EL (cell line): ENCODE data around the gene RNASE4.
A peak's percentile ranks its signal among the peaks of the same experiment; 100 is the strongest.
"Not testable (repeated sequence)": the region's sequence is repeated elsewhere in the genome, so short reads cannot be mapped to it uniquely, and the experiment has no call there.

Experiments used
- DNase-seq: peaks from one replicate; pipeline ENCODE4 v3.0.0-alpha.2; 2016

RNASE4 gene

GRCh38 chr14:20683891-20684661 lies at the start of gene RNASE4:
RNASE4 (plus strand) TSS chr14:20684560; CDS start chr14:20699372, 14,812 bp downstream.
- peak; percentile 93 for DNase-seq

GRCh38 chr14:20641591-20641990 lies 42.8 kb upstream of the RNASE4 start, which contains the start of gene OR6S1:
OR6S1 (minus strand) TSS chr14:20641691; CDS start chr14:20641691, 0 bp downstream.
- DNase-seq: no peak

DNA sequence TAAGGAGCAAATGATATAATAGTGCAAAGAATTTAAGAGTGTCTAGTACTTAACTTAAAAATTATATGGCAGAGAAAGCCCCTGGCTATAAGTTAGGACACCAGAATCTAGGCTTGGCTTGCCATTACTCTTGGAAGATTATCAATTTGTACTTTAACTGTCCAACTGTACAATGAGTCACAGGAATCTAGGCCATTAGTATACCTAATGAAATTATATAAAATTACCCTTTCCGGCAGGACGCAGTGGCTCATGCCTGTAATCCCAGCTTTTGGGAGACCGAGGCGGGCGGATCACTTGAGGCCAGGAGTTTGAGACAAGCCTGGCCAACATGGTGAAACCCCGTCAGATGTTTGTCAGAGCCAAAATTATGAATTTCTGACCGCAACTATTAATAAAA lies 42.2 kb upstream of the RNASE4 start:
- DNase-seq: no peak

GRCh38 chr14:20642755-20643154 lies 41.6 kb upstream of the RNASE4 start:
- DNase-seq: not testable (repeated sequence)

- no peak for DNase-seq
Observed at GRCh38 chr14:20644520-20644919, 39.8 kb upstream of the RNASE4 start.

GRCh38 chr14:20645481-20645880 lies 38.9 kb upstream of the RNASE4 start:
- no peak for DNase-seq

GRCh38 chr14:20652996-20653975 lies 31.1 kb upstream of the RNASE4 start:
- DNase-seq: peak; percentile 88

DNA sequence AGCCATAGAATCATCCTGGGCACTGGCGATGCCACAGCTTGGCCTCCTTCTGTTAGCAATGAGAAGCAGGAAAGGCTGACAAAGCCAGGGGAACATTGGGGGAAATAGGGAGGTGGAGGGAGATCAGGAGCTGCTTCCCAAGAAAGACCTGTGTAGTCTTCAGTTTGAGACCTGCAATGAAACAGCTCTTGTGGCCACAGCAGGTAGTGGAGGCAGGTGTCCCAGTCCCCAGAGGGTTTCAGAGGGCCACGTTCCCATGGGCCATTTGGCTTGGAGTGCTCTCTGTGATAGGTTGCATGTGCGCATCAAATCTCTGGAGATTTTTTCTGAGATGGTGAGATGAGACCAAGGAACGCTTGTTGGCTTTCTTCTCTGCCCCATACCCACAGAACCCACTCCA lies 28.5 kb upstream of the RNASE4 start:
- DNase-seq: no peak

DNA sequence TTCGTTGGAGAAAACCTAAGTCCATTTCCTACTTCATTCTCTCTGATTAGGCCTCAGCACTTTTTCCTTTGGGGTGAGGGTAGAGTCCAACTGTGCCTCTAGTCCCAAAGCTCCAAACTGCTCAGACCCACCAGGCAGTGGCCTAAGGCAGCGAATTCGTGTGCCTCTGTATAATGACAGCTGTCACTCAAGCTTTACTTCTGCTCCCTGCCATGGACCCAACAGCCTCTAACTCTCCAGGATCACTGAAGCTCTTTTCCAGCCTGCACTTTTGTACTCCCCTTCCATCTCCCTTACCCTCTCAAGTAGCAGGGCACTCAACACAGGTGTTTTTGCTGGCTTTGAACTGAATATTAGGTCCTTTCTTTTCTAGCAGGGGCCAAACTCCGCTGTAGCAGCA lies 28.1 kb upstream of the RNASE4 start:
- DNase-seq: no peak

GRCh38 chr14:20657216-20658211 lies 26.8 kb upstream of the RNASE4 start:
- peak; percentile 38 for DNase-seq

GRCh38 chr14:20658246-20658645 lies 26.1 kb upstream of the RNASE4 start:
- DNase-seq: no peak

DNA sequence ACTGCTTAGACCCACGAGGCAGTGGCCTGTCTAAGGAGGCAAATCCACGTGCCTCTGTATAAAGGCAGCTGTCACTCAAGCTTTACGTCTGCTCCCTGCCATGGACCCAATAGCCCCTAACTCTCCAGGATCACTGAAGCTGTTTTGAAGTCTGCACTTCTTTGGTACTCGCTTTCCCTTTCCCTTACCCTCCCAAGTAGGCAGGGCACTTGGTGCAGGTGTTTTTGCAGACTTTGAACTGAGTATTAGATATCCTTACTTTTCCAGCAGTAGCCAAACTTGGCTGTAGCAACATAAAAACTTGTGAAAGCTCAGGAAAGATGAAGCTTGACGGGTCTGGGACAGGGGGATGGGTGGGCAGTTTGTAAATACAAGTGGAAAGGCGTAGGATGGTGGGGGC lies 25.0 kb upstream of the RNASE4 start:
- DNase-seq: no peak

DNA sequence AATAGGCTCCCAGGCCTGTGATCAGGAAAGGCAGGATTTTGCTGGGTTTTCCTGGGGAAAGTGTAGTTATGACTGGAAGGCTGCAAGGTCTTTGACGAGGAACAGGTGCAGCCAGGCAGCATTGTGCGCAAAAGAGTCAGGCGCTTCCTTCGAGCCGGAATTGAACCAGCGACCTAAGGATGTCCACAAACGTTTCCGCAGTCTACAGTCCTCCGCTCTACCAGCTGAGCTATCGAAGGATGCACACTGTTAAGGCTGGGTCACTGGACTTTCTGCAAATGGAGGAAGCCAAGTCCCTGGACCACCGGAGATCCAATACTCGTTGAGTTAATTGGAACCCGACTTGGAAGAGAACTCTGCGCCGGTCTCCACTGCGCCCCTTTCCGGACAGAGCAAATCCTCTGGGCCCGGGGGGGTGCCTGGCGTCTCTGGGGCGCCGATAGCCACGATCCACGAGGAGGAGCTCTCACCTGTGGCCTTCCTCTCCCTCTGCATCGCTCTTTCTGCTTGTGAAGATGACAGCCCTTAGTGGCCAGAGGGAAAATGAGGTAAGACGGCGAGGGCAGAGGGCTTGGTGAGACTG lies 24.5 kb upstream of the RNASE4 start:
- DNase-seq: no peak

DNA sequence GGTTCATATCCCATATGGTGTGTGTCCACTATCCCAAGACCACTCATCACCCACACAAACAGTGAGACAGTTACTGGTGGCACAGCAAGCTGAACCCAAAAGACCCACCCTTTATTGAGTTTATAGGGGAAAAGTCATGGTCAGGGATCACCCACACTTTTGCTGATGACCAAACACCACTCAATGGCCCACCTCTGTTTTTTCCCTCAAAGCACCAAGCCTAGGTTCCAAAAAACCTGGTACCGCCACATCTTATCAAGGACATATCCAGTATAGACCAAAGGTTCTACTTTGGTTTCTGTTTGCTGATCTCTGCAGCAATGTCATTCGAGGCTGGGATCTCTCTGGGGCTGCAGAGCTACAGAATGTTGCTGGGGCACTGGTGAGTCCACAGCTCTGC lies 23.2 kb upstream of the RNASE4 start:
- DNase-seq: no peak

DNA sequence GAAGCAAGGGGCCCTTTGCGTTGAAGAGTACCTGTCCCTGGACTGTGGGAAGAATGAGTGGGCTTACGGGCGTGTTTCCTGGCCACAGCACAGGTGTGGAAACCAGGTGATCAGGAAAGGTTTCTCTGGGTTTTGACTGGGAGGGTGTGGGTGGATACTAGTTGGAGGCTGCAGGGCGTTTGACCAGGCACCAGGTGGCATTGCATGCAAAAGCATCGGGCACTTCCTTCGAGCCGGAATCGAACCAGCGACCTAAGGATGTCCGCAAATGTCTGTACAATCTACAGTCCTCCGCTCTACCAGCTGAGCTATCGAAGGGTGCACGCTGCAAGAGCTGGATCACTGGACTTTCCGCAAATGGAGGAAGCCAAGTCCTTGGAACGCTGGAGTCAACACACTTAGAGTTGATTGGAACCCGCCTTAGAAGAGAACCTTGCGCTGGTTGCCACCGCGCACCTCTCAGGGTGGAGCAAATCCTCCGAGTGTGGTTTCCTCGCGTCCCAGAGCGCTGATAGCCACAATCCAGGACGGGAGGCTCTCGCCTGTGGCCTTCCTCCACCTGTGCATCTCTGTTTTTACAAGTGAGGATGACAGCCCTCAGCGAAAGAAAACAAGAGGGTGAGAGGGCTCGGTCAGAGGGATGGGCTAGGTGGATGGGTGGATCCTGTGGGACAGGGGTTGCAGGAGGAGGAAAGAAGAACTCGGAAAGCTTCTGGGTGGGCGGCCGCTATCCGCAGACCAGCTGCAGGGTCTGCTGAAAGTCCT lies 21.2 kb upstream of the RNASE4 start:
- peak; percentile 86 for DNase-seq

GRCh38 chr14:20666400-20666961 lies 17.9 kb upstream of the RNASE4 start:
- DNase-seq: not testable (repeated sequence)

DNA sequence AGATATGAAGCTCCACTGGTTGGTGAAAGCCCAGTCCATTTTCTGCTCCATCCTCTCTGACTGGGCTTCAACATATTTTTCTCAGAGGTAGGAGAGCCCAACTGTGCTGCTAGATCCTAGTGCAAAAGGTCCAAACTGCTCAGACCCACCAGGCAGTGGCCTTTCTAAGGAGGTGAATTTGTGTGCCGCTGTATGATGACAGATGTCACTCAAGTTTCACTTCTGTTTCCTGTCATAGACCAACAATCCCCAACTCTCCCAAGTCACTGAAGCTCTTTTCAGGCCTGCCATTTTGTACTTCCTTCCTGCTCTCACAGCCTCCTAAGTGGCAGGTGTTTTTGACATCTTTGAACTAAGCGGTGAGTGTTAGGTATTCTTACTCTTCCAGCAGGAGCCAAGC lies 16.4 kb upstream of the RNASE4 start:
- DNase-seq: no peak

- DNase-seq: peak; percentile 11
Observed at GRCh38 chr14:20668969-20669368, 15.4 kb upstream of the RNASE4 start.

- no peak for DNase-seq
Observed at GRCh38 chr14:20671597-20672283, 12.6 kb upstream of the RNASE4 start.

DNA sequence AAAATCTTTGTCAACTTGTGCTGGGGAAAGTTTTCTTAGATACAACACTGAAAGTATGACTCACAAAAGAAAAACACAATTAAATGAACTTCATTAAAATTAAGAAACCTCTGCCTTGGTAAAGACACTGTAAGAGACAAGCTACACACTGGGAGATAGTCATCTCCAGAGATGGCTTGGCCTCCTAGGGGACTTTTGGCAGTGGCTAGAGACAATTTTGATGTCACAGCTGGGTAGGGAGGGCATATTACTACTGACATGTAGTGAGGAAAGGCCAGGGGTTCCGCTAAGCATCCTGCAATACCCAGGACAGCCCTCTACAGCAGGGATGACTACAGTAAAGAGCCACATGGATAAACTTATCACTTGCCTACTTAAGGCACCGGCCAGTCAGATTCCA lies 8.7 kb upstream of the RNASE4 start:
- DNase-seq: no peak
